ENCODE measurements around the gene PIGK. TPM values are rescaled to one million over a fixed set of nuclear protein-coding genes. Genes with fewer than 3 reads are reported as not detected.

Gene PIGK
- total RNA-seq, 1 experiment from 2014 or later: 23.3 TPM

GRCh38 chr1:77061162-77061561, 158.1 kb downstream of the PIGK start:
- BruUV-seq (replicated peaks): no TSS peak
- ChIA-PET POLR2A (no interaction called here), CTCF (no interaction called here), RAD21 (ENCODE audit: low non-redundant PET in 1 of 2, low total read pairs in 2 of 2, uncharacterized antibody in 2 of 2, unreplicated experiment in 2 of 2) (no interaction called here)
- H2AFZ ChIP-seq (ENCODE audit: low read depth, low read length, poor library complexity, severe bottlenecking): no peak overlapping the region
- H4K20me1 ChIP-seq (ENCODE audit: insufficient read depth): no peaks in the 10 kb centered on the region
- DNase-seq (ENCODE audit: low read depth, low spot score): no peak
- ATAC-seq: no peak
- TF ChIP-seq EZH2phosphoT487 (IDR thresholded peaks at IDR 0.05; ENCODE audit: borderline replicate concordance) (no peak), CTCF (IDR thresholded peaks at IDR 0.05 in 2 of 3, conservative IDR thresholded peaks at IDR 0.05 in 1 of 3; ENCODE audit: borderline replicate concordance in 1 of 3, insufficient read depth in 1 of 3, low read depth in 2 of 3, low read length in 2 of 3) (no peak), EGR1 (IDR thresholded peaks at IDR 0.05; ENCODE audit: low read depth) (no peak), POLR2AphosphoS5 (IDR thresholded peaks at IDR 0.05; ENCODE audit: low read depth, low read length) (no peak), SRF (IDR thresholded peaks at IDR 0.05; ENCODE audit: low read depth) (no peak), ZNF274 (IDR thresholded peaks at IDR 0.05; ENCODE audit: low read depth, low read length) (no peak), FOSL1 (IDR thresholded peaks at IDR 0.05; ENCODE audit: low read depth) (no peak), ELF1 (IDR thresholded peaks at IDR 0.05; ENCODE audit: borderline replicate concordance, low read depth) (no peak), YY1 (IDR thresholded peaks at IDR 0.05; ENCODE audit: extremely low read depth, insufficient replicate concordance, low read depth, low read length) (no peak), MAX (IDR thresholded peaks at IDR 0.05) (no peak), ATF3 (IDR thresholded peaks at IDR 0.05) (no peak), RAD21 (IDR thresholded peaks at IDR 0.05; ENCODE audit: low read depth) (no peak), ZBTB33 (IDR thresholded peaks at IDR 0.05; ENCODE audit: extremely low read depth, insufficient replicate concordance, low read length) (no peak), CBX3 (IDR thresholded peaks at IDR 0.05; ENCODE audit: low read depth) (no peak), SP1 (IDR thresholded peaks at IDR 0.05; ENCODE audit: low read depth) (no peak), SIN3A (IDR thresholded peaks at IDR 0.05; ENCODE audit: low read depth) (no peak), REST (IDR thresholded peaks at IDR 0.05; ENCODE audit: low read depth) (no peak), CEBPB (IDR thresholded peaks at IDR 0.05; ENCODE audit: low read depth) (no peak), JUND (IDR thresholded peaks at IDR 0.05) (no peak), TCF7L2 (IDR thresholded peaks at IDR 0.05; ENCODE audit: borderline replicate concordance, extremely low read depth, insufficient read depth, insufficient read length) (no peak)
- intact Hi-C loops (cut with micrococcal nuclease): no loop called here
- H3K4me1 ChIP-seq (ENCODE audit: control insufficient read depth in 1 of 2, insufficient read depth in 2 of 2, low read length in 2 of 2): no peaks in the 10 kb centered on the region
- H3K27ac ChIP-seq (ENCODE audit: low read depth, low read length): no peak overlapping the region
- no peaks in the 10 kb centered on the region for H3K27me3 ChIP-seq (ENCODE audit: insufficient read depth, low read length)
- H3K36me3 ChIP-seq (ENCODE audit: control insufficient read depth in 1 of 2, insufficient read depth in 2 of 2, low read length in 2 of 2): no peaks in the 10 kb centered on the region
- H3K9me2 ChIP-seq (ENCODE audit: insufficient read depth): no peaks in the 10 kb centered on the region
- no peak overlapping the region for H3K4me3 ChIP-seq (replicated peaks in 1 of 2; ENCODE audit: low read depth in 1 of 2, low read length in 2 of 2)
- no peaks in the 10 kb centered on the region for H3K9me3 ChIP-seq (ENCODE audit: control insufficient read depth in 1 of 2, insufficient read depth in 1 of 2, low read depth in 1 of 2, low read length in 2 of 2)
- H3K9ac ChIP-seq (ENCODE audit: low read length): no peak overlapping the region
- no peaks in the 10 kb centered on the region for H3K79me2 ChIP-seq (ENCODE audit: insufficient read depth, low read length)
- H3K4me2 ChIP-seq (ENCODE audit: low read length): no peak overlapping the region

Data from HCT116 (cell line).